ENCODE results near the gene NAV2. TPM values are rescaled to one million over a fixed set of nuclear protein-coding genes. Genes with fewer than 3 reads are reported as not detected.

Gene NAV2
- total RNA-seq, 1 experiment from 2014 or later: 23.3 TPM

DNA sequence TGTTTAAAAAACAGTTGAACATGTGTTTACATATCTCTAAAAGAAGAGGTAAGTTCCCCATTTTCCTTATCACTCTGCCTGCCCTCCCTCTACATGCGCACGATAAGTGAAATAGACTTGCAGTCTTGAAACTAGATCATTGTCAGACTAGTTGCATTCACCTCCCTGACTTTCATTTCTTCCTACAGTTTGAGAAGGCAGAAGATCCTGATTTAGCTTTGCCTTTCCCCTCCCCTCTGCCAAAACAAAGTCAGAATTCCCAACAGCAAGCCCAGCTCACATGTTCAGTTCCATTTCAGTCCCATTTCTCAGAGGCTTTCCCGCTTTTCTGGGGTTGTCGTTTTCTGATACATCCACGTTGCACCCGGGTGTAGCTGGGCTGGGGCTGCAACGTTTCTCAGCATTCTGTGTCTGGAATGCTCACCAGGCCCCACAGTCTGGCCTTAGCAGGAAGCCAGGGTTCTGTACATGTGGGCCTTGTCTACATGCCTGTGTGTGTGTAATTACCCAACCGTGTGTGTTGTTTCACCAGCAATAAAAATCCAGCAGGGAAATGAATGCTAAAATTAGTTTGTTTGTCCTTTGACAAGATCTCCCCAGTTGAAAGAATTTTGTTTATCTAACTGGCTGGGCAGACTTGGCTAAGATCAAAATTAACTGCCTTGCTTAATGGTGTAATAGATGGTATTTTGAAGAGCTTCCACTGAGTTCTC is 268.5 kb downstream of the NAV2 start:
- intact Hi-C loops (cut with micrococcal nuclease; ENCODE audit: unreplicated experiment): no loop called here
- no peaks in the 10 kb centered on the region for H3K36me3 ChIP-seq (ENCODE audit: low read depth)
- H3K9me2 ChIP-seq (ENCODE audit: insufficient read depth): no peaks in the 10 kb centered on the region
- no peaks in the 10 kb centered on the region for H3K27me3 ChIP-seq (ENCODE audit: insufficient read depth, low read depth)
- H2AFZ ChIP-seq: no peak overlapping the region
- H3K4me1 ChIP-seq (replicated peaks; ENCODE audit: insufficient read depth): peaks cover 56% of the 10 kb centered on the region
- H3F3A ChIP-seq (ENCODE audit: insufficient read depth, low read depth): peaks cover 38% of the 10 kb centered on the region
- H3K4me3 ChIP-seq: no peak overlapping the region
- 0 out of 2 replicates have a peak, but pooled peaks cover 10% of the 10 kb centered on the region for H3K79me2 ChIP-seq (ENCODE audit: low read depth)
- POLR2A ChIA-PET (ENCODE audit: unreplicated experiment): no interaction called here
- CTCF ChIA-PET: no interaction called here
- no peaks in the 10 kb centered on the region for H3K9me3 ChIP-seq (ENCODE audit: insufficient read depth, low read depth)
- peak in 1 of 2 experiments; percentile 48 for DNase-seq
- no peaks in the 10 kb centered on the region for H4K20me1 ChIP-seq (ENCODE audit: insufficient read depth)
- TF ChIP-seq, protein P1, sequence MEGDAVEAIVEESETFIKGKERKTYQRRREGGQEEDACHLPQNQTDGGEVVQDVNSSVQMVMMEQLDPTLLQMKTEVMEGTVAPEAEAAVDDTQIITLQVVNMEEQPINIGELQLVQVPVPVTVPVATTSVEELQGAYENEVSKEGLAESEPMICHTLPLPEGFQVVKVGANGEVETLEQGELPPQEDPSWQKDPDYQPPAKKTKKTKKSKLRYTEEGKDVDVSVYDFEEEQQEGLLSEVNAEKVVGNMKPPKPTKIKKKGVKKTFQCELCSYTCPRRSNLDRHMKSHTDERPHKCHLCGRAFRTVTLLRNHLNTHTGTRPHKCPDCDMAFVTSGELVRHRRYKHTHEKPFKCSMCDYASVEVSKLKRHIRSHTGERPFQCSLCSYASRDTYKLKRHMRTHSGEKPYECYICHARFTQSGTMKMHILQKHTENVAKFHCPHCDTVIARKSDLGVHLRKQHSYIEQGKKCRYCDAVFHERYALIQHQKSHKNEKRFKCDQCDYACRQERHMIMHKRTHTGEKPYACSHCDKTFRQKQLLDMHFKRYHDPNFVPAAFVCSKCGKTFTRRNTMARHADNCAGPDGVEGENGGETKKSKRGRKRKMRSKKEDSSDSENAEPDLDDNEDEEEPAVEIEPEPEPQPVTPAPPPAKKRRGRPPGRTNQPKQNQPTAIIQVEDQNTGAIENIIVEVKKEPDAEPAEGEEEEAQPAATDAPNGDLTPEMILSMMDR (conservative IDR thresholded peaks at IDR 0.05): no peak
- TF ChIP-seq EZH2 (IDR thresholded peaks at IDR 0.05; ENCODE audit: low read depth): no peak
- peak overlapping the region; percentile 21; the same call in 1 of the 2 replicates for H3K4me2 ChIP-seq
- BruUV-seq (replicated peaks): no TSS peak
- H3K27ac ChIP-seq: peak overlapping the region; percentile 100

DNA sequence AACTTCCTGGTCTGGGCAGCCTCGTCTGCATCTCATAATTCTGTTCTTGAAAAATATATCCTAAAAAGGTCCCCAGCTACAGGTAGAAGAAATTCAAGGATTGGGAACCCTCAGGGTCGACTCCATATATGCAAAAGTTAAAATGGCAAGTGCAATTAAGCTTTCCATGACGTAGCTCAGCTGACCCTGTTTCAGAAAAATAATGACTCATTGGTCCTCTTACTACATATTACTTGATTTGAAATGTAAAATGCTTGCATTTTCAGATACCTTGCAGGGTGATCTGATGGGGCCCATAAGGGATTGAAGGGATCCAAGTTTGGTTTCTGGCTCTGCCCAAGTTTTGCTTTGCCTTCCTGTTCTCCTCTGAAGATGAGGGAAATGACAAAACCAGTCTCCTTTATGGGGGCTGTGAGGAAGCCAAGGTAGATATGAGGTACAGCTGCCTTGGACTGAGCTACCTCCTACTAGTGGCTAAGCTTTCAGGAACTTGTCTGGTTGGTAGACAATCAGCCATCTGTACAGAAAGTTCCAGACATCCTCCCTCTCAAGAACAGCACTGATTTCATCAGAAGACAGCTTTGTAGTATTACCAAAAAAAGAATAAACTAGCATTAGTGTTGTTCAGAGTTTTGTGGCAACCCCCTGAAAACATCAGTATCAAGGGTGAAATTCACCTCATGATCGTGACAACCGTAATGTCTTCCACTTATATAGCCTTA is 270.3 kb downstream of the NAV2 start:
- H3K27me3 ChIP-seq (ENCODE audit: insufficient read depth, low read depth): no peaks in the 10 kb centered on the region
- H4K20me1 ChIP-seq (ENCODE audit: insufficient read depth): no peaks in the 10 kb centered on the region
- no peak for DNase-seq
- H3K4me2 ChIP-seq: 0 out of 2 replicates have a peak overlapping the region, but pooled peaks have one; percentile 6
- no TSS peak for BruUV-seq (replicated peaks)
- ChIA-PET POLR2A (ENCODE audit: unreplicated experiment) (interaction anchor here (0.6 kb wide), 1 partner anchor 109 kb away, joined by 6 read pairs; no protein-coding TSS in a partner anchor), CTCF (no interaction called here)
- TF ChIP-seq, protein P1 (conservative IDR thresholded peaks at IDR 0.05): no peak
- no peak for TF ChIP-seq EZH2 (IDR thresholded peaks at IDR 0.05; ENCODE audit: low read depth)
- 0 out of 2 replicates have a peak overlapping the region, but pooled peaks have one; percentile 25 for H3K27ac ChIP-seq
- no peaks in the 10 kb centered on the region for H3K9me2 ChIP-seq (ENCODE audit: insufficient read depth)
- H3K79me2 ChIP-seq (ENCODE audit: low read depth): 0 out of 2 replicates have a peak, but pooled peaks cover 5% of the 10 kb centered on the region
- H3F3A ChIP-seq (ENCODE audit: insufficient read depth, low read depth): peaks cover 29% of the 10 kb centered on the region
- H3K4me1 ChIP-seq (replicated peaks; ENCODE audit: insufficient read depth): peaks cover 50% of the 10 kb centered on the region
- H3K4me3 ChIP-seq: no peak overlapping the region
- no peak overlapping the region for H2AFZ ChIP-seq
- intact Hi-C loops (cut with micrococcal nuclease; ENCODE audit: unreplicated experiment): no loop called here
- no peaks in the 10 kb centered on the region for H3K9me3 ChIP-seq (ENCODE audit: insufficient read depth, low read depth)
- no peaks in the 10 kb centered on the region for H3K36me3 ChIP-seq (ENCODE audit: low read depth)

DNA sequence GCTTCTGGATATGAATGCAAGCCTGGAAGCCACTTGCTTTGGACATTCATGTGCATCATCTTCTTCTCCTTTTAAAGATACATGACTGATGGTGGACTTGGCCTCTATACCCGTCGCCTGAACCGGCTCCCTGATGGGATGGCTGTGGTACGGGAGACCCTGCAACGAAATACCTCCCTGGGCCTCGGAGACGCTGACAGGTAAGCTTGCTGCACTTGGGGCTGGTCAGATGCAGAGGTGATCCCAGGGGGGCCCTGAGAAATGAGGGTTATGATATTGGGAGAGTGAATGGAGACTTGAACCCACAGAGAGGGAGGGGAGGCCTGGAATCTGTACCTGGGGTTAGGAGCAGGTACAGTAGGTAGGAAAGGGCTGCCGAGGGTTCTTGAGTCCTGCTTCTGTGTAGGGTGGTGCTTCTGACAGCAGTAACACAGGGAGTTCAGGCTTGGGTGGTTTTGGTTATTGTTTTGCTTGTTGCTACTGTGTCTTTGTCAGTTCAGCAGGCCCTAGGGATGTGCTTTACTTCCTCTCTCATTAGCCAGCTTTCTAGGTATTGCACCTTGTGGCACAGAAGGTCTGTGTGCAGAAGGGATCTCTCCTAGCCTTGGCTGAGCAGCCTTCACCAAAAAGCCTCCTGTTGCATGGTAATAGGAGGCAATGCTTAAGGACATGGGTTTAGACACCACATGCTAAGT is 271.6 kb downstream of the NAV2 start:
- Histone ChIP-seq H3K79me2 (ENCODE audit: low read depth) (0 out of 2 replicates have a peak, but pooled peaks cover 5% of the 10 kb centered on the region), H3K9me2 (ENCODE audit: insufficient read depth) (no peaks in the 10 kb centered on the region), H3K9me3 (ENCODE audit: insufficient read depth, low read depth) (no peaks in the 10 kb centered on the region), H3K27ac (no peak overlapping the region), H3K27me3 (ENCODE audit: insufficient read depth, low read depth) (no peaks in the 10 kb centered on the region), H3K4me1 (replicated peaks; ENCODE audit: insufficient read depth) (peaks cover 50% of the 10 kb centered on the region), H3K4me3 (no peak overlapping the region), H3K4me2 (no peak overlapping the region), H4K20me1 (ENCODE audit: insufficient read depth) (no peaks in the 10 kb centered on the region), H3F3A (ENCODE audit: insufficient read depth, low read depth) (peaks cover 16% of the 10 kb centered on the region), H3K36me3 (ENCODE audit: low read depth) (no peaks in the 10 kb centered on the region), H2AFZ (no peak overlapping the region)
- ChIA-PET POLR2A (ENCODE audit: unreplicated experiment) (no interaction called here), CTCF (interaction anchor here (0.6 kb wide), 1 partner anchor 68 kb away, joined by 3 read pairs; no protein-coding TSS in a partner anchor)
- intact Hi-C loops (cut with micrococcal nuclease; ENCODE audit: unreplicated experiment): no loop called here
- BruUV-seq (replicated peaks): no TSS peak
- TF ChIP-seq EZH2 (IDR thresholded peaks at IDR 0.05; ENCODE audit: low read depth): no peak
- no peak for DNase-seq

Measured in PC-9 (cell line).